Spleen (tissue), 11 donors: ENCODE results near the gene PBXIP1. TPM values are rescaled to one million over a fixed set of nuclear protein-coding genes. Genes with fewer than 3 reads are reported as not detected.

ENCODE experiments used
- DNase-seq: peaks from one replicate; pipeline ENCODE4 v3.0.0-alpha.2; 2020
- H3K27ac ChIP-seq, 8 donors: fragments of 200-600 bp; sonication (generic) in 7 of 8; 1 replicate in 4 of 8; 2 replicates in 4 of 8; pipeline versions ENCODE4 v1.5.0 to v1.8.0; 2016 to 2021; ENCODE audit warnings: inconsistent platforms in 4 of 8, mild to moderate bottlenecking in 4 of 8, moderate library complexity in 1 of 8
- H3K27me3 ChIP-seq, 7 donors: fragments of 200-600 bp; sonication (generic) in 6 of 7; replicated peaks in 1 of 7; 1 replicate in 4 of 7; 2 replicates in 3 of 7; pipeline versions ENCODE4 v1.5.0 to v1.8.0; 2016 to 2021; ENCODE audit warnings: inconsistent platforms in 3 of 7, mild to moderate bottlenecking in 1 of 7
- H3K36me3 ChIP-seq, 6 donors: fragments of 200-600 bp; sonication (generic) in 5 of 6; 1 replicate in 4 of 6; 2 replicates in 2 of 6; pipeline versions ENCODE4 v1.5.0 to v1.8.0; 2016 to 2021; ENCODE audit warnings: inconsistent platforms in 2 of 6
- H3K4me1 ChIP-seq, 6 donors: fragments of 200-600 bp; sonication (generic) in 5 of 6; 1 replicate in 3 of 6; 2 replicates in 3 of 6; pipeline versions ENCODE4 v1.5.0 to v1.8.0; 2016 to 2021; ENCODE audit warnings: inconsistent platforms in 3 of 6
- H3K4me3 ChIP-seq, 8 donors: fragments of 200-600 bp; sonication (generic) in 7 of 8; 1 replicate in 4 of 8; 2 replicates in 4 of 8; pipeline versions ENCODE4 v1.5.0 to v1.8.0; 2016 to 2021; ENCODE audit warnings: inconsistent platforms in 4 of 8, mild to moderate bottlenecking in 4 of 8, moderate library complexity in 2 of 8
- H3K9me3 ChIP-seq, 8 donors: fragments of 200-600 bp; sonication (generic) in 7 of 8; 1 replicate in 4 of 8; 2 replicates in 4 of 8; pipeline versions ENCODE4 v1.5.0 to v1.8.0; 2016 to 2021; ENCODE audit warnings: inconsistent platforms in 4 of 8
- CTCF ChIP-seq, 11 experiments: fragments of 200-600 bp in 7 of 11; fragments of 450-650 bp in 4 of 11; sonication (generic) in 4 of 11; IDR thresholded peaks in 8 of 11; conservative IDR thresholded peaks in 3 of 11; 1 replicate in 7 of 11; 2 replicates in 4 of 11; pipeline versions ENCODE4 v1.4.0 to v1.8.0; 2016 to 2021; ENCODE audit warnings: antibody characterized with exemption in 11 of 11, inconsistent platforms in 4 of 11, mild to moderate bottlenecking in 1 of 11
- POLR2A ChIP-seq, 3 donors: fragments of 450-650 bp; IDR thresholded peaks; one replicate each; pipeline ENCODE4 v1.5.1; 2017; ENCODE audit warnings: antibody characterized with exemption in 3 of 3, mild to moderate bottlenecking in 1 of 3
- POLR2AphosphoS5 ChIP-seq, 3 donors: sonication (generic); formaldehyde crosslinking; IDR thresholded peaks; one replicate each; pipeline ENCODE4 v1.5.1; 2017; ENCODE audit warnings: antibody characterized with exemption in 3 of 3
- WGBS, 5 donors: extraction: QIAGEN DNeasy Blood & Tissue Kit in 3 of 5; methylation state at CpG; one replicate each; pipeline versions ENCODE4 v1.1.5 to v1.1.7; 2013 to 2018; 5-methylcytosine and 5-hydroxymethylcytosine counted together
- intact Hi-C: fragments of 100-400 bp; cut with DNase I; formaldehyde crosslinking; loops from one replicate; pipeline ENCODE4 v1.15.0; 2023; ENCODE audit warnings: low total_unique reads
- polyA plus RNA-seq, 3 donors: library from polyadenylated mRNA; stranded (reverse); fragments of 200-250 nt; gene quantifications; one replicate each; pipeline ENCODE4 v1.2.1, GENCODE V29; 2013
- total RNA-seq, 7 donors: library from RNA; depleted of rRNA in 3 of 7; stranded (reverse); fragments of >200 nt in 3 of 7; fragmentation: NEBNext Ultra II Directional in 4 of 7; extraction: Animal tissue kit (Norgen Biotek cat#: 25700) in 4 of 7; gene quantifications; one replicate each; pipeline versions ENCODE4 v1.1.0 to v1.2.1, GENCODE V29; 2016 to 2021
- donor health status: healthy with polysubstance abuse.
- donor health status: DM: no; HTN: no; CAD: no; lungs with moderate emphysema.
- donor health status: DM: no; HTN: no; CAD: no.
- donor health status: Bipolar disorder and iron deficiency.
- donor health status: healthy.
- donor health status: DM: no; HTN: no; CAD: no.
- donor health status: DM: yes; HTN: yes; CAD: no.

PBXIP1 gene
- total and polyA plus RNA-seq, 10 donors = 55.5 to 125 (median 89.5) TPM

GRCh38 chr1:154966111-154966510, 10.2 kb upstream of the PBXIP1 start:
- H3K9me3 ChIP-seq = no peaks in the 10 kb centered on the region
- H3K4me1 ChIP-seq = peaks cover 22 to 95% (median 73%) of the 10 kb centered on the region in 6 donors
- DNase-seq = peak; percentile 66
- intact Hi-C loops = no loop called here
- no peak for TF ChIP-seq CTCF (IDR thresholded peaks at IDR 0.05 in 8 of 11, conservative IDR thresholded peaks at IDR 0.05 in 3 of 11)
- TF ChIP-seq POLR2A (IDR thresholded peaks at IDR 0.05) = no peak
- TF ChIP-seq POLR2AphosphoS5 (IDR thresholded peaks at IDR 0.05) = no peak
- no peak overlapping the region for H3K4me3 ChIP-seq
- peaks cover 3 to 79% (median 60%) of the 10 kb centered on the region in 6 donors for H3K36me3 ChIP-seq
- peak overlapping the region in 4 of 8 donors; percentile 0 to 99 (median 58) for H3K27ac ChIP-seq
- WGBS, 5 donors = 82 to 93% (median 91%) methylated on average over 5 to 7 of the region's 7 CpGs
- no peaks in the 10 kb centered on the region for H3K27me3 ChIP-seq

- peak overlapping the region in 2 of 8 donors; percentile 96 to 99 for H3K27ac ChIP-seq
- 82 to 92% (median 87%) methylated on average over 6 of the region's 6 CpGs for WGBS, 5 donors
- H3K4me3 ChIP-seq = no peak overlapping the region
- no peaks in the 10 kb centered on the region for H3K9me3 ChIP-seq
- no peak for DNase-seq
- no peaks in the 10 kb centered on the region for H3K27me3 ChIP-seq
- TF ChIP-seq CTCF (IDR thresholded peaks at IDR 0.05 in 8 of 11, conservative IDR thresholded peaks at IDR 0.05 in 3 of 11) (no peak), POLR2AphosphoS5 (IDR thresholded peaks at IDR 0.05) (no peak), POLR2A (IDR thresholded peaks at IDR 0.05) (no peak)
- intact Hi-C loops = loop anchor here (5.0 kb wide), 1 partner anchor 38 kb away; the partner anchor contains the start of gene ZBTB7B
- peaks cover 3 to 75% (median 64%) of the 10 kb centered on the region in 6 donors for H3K36me3 ChIP-seq
- peaks cover 30 to 95% (median 73%) of the 10 kb centered on the region in 6 donors for H3K4me1 ChIP-seq
Observed at GRCh38 chr1:154964359-154964758, 8.5 kb upstream of the PBXIP1 start.

- Histone ChIP-seq H3K36me3 (peaks cover 3 to 75% (median 67%) of the 10 kb centered on the region in 6 donors), H3K27me3 (no peaks in the 10 kb centered on the region), H3K27ac (peak overlapping the region in 3 of 8 donors; percentile 96 to 99 (median 98)), H3K4me3 (no peak overlapping the region), H3K4me1 (peaks cover 26 to 95% (median 70%) of the 10 kb centered on the region in 6 donors), H3K9me3 (no peaks in the 10 kb centered on the region)
- intact Hi-C loops = loop anchor here (5.0 kb wide), 1 partner anchor 39 kb away; the partner anchor contains the start of gene ZBTB7B
- WGBS, 5 donors = 82 to 88% (median 86%) methylated on average over 8 of the region's 8 CpGs
- no peak for TF ChIP-seq POLR2A (IDR thresholded peaks at IDR 0.05)
- TF ChIP-seq POLR2AphosphoS5 (IDR thresholded peaks at IDR 0.05) = no peak
- TF ChIP-seq CTCF (IDR thresholded peaks at IDR 0.05 in 8 of 11, conservative IDR thresholded peaks at IDR 0.05 in 3 of 11) = no peak
- peak; percentile 28 for DNase-seq
Observed at GRCh38 chr1:154963643-154964042, 7.7 kb upstream of the PBXIP1 start.

- Histone ChIP-seq H3K4me3 (peak overlapping the region in 6 of 8 donors; percentile 9 to 97 (median 84)), H3K9me3 (no peaks in the 10 kb centered on the region), H3K27ac (peak overlapping the region; percentile 85 to 99 (median 98)), H3K27me3 (no peaks in the 10 kb centered on the region), H3K36me3 (peaks cover 3 to 75% (median 66%) of the 10 kb centered on the region in 6 donors), H3K4me1 (peaks cover 23 to 95% (median 65%) of the 10 kb centered on the region in 6 donors)
- peak; percentile 77 for DNase-seq
- intact Hi-C loops = loop anchor here (5.0 kb wide), 1 partner anchor 39 kb away; the partner anchor contains the start of gene ZBTB7B
- 63 to 81% (median 72%) methylated on average over 6 of the region's 6 CpGs for WGBS, 5 donors
- TF ChIP-seq CTCF (IDR thresholded peaks at IDR 0.05 in 8 of 11, conservative IDR thresholded peaks at IDR 0.05 in 3 of 11) (no peak), POLR2A (IDR thresholded peaks at IDR 0.05) (no peak), POLR2AphosphoS5 (IDR thresholded peaks at IDR 0.05) (no peak)
Observed at GRCh38 chr1:154962795-154963330, 7.0 kb upstream of the PBXIP1 start.
